Measurements from ENCODE around the gene NBPF1.
"Not testable (repeated sequence)": the region's sequence is repeated elsewhere in the genome, so short reads cannot be mapped to it uniquely, and the experiment has no call there.

The NBPF1 gene

GRCh38 chr1:16621681-16622315 lies 8.4 kb upstream of the NBPF1 start:
- DNase-seq = not testable (repeated sequence)

- no peak for DNase-seq
Observed at GRCh38 chr1:16621300-16621658, 7.9 kb upstream of the NBPF1 start.

DNA sequence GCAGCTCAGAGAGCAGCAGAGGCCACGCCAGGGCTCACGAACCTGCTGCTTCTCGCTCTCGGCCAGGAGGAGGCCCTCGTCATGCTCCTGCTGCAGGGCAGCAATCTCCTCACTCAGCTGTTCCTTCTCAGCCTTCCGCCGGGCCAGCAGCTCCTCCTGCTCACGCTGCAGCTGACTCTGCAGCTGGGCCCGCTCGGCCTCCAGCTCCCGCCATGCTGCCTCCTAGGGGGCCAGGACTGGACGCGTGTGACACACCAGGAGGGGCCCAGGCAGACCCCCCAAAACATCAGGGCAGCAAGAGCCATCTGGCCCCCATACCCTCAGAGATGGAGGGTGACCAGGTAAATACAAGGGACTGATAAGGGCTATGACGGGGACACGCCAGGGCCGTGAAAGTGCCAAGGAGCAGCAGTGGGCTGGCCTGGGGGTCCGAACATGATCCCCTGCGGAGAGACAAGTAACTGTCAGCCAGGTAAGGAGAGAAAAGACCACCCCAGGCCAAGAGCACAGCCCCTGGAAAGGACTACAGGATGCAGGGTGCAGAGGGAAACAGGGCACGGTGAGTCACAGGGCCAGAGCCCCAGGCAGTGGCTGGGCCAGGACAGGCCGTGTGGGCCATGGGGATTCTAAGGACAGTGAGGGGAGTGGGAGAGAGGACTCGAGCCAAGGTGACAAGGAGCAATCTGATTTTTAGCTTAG lies 6.6 kb upstream of the NBPF1 start:
- not testable (repeated sequence) for DNase-seq

DNA sequence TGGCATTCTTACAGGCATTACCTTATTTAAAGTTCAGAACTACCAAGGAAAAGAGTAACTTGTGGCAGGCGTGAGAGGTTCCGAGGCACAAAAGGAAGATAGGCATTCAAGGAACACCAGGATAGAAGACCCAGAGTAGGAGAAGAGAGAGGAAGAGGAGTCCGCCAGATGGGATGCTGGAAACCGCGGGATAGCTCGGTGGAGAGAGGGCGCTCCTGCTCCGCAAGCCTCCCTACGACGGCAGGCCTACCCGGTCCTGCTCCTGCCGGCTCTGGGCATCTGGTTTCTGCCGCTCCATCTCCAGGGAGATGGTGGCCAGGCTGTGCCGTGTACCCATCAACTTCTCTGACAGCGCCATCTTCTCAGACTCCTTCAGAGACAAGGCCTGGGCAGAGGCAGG lies 5.4 kb upstream of the NBPF1 start:
- DNase-seq = no peak

DNA sequence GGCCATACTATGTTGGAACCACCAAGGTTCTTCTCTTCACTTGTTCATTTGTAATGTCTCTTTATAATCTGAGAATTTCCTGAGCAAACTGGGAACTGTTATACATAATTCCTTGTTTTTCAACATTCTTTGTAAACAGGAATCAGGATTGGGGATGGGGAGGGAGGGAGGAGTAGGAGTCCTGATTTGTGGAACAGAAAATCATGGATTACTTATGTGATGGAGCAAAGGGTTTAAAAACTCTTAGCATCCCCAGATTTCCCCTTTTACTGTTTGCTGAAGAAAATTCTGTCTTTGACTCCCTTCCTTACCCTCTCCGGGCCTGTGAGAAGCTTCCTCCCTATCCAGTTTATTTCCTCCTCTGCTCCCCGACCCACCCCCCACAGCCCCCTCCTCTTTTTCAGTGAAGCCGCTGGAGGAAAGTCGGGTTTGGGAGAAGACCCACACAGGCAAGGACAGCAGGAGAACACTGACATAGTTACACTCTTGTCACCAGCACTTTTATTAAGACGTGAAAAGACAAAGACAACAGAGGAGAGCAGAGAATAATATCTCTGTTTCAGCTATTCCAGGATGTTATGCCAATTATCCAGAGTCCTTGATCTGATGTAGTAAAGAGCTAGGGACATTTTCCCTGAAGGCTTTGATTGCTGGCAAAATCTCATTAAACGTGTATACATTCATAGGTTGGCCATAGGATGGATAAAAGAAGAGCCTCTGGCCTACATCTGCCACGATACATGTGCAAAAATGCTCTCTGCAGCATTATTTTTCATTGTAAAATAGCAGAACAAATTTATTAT lies 4.6 kb upstream of the NBPF1 start:
- DNase-seq = no peak

DNA sequence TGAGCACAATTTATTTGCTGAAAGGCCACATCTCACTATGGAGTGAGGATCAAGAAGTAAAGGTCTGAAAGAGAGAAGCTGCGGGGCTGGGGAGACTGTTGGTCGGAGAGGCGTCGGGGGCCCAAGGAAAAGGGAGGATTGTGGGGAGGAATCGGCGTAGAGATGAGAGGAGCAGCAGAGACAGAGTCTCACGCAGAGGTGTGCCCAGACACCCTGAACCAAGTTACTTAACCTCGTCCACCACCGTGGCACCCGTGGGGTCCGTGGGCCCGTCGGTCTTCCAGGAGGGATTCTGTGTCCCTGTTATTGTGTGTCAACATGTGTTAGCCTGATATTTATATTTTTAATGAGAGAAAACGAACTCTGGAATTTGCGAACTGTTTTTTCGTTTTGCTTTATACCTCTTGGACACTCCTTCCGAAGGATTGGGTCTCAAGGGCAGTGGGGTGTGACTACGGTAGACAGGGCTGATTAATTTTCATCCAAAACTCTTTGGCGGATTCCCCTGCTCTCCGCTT lies 3.8 kb upstream of the NBPF1 start:
- no peak for DNase-seq

DNA sequence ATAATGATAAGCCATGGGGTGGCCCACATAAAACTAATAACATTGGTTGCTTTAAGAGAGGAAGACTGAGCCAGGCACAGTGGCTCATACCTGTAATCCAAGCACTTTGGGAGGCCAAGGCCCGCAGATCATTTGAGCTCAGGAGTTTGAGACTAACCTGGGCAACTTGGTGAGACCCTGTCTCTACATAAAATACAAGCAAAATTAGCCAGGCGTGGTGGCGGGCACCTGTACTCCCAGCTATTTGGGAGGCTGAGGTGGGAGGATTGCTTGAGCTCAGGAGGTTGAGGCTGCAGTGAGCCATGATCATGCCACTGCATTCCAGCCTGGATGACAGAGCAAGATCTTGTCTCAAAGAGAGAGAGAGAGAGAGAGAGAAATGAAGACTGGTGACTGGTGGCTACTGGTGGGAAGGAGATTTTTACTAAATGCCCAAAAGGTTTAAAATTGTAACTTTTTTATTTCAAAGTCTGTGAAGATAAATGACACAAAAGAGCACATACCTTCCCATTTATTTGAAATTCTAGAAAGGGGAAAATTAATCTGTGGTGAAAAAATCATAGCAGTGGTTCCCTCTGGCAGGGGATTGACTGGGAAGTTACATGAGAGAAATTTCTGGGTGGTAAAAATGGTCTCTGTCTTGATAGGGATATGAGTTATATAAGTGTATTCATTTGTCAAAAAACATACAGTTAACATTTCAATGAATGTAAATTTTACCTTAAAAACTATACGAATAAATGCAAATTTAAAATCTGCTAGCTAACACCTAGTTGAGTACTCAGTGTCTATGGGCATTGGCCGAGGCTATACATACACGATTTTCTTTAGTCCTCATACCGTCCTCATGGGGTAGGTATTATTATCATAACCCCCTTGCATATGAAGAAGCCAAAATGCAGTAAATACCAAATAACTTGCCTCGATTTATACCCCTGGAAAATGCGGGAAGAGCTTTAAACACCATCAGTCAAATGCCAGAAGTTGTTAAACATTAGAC lies 2.2 kb upstream of the NBPF1 start:
- no peak for DNase-seq

GRCh38 chr1:16614361-16615252 lies 1.2 kb upstream of the NBPF1 start:
- DNase-seq = no peak

GRCh38 chr1:16612332-16613172 lies 812 bp downstream of the NBPF1 start:
- no peak for DNase-seq

GRCh38 chr1:16611981-16612331 lies 1.4 kb downstream of the NBPF1 start:
- DNase-seq = not testable (repeated sequence)

- not testable (repeated sequence) for DNase-seq
Observed at GRCh38 chr1:16611164-16611563, 2.2 kb downstream of the NBPF1 start.

GRCh38 chr1:16610553-16610952 lies 2.8 kb downstream of the NBPF1 start:
- DNase-seq = not testable (repeated sequence)

- not testable (repeated sequence) for DNase-seq
Observed at GRCh38 chr1:16609761-16610160, 3.6 kb downstream of the NBPF1 start.

DNA sequence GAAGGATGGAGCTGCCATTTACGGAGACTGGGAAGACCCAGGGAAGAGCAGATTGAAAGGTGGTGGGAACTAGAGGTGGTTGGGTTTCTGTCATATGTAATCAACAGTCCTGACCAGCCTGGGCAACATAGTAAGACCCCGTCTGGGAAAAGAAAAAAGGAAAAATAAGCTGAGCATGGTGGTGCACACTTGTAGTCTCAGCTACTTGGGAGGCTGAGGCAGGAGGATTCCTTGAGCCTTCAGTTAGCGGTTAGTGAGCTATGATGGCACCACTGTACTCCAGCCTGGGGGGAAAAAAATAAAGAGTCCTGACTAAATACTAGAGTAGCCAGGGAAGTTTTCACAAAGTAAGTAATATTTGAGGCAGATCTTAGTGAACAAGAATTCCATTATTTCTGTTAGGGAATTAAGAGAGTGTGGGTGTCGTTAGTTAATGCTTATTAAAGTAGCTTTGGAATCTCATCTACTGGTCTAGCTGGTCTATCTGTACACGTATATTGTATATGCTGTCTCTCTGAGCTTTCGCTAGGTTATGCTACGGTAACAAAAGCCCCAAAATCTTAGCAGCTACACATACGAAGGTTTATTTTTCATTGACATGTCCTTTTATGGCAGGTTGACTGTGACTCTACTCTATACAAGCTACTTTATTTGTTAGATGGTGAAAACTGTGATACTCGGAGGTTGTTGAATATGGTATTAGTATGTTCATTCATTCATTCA lies 4.4 kb downstream of the NBPF1 start:
- DNase-seq = no peak

DNA sequence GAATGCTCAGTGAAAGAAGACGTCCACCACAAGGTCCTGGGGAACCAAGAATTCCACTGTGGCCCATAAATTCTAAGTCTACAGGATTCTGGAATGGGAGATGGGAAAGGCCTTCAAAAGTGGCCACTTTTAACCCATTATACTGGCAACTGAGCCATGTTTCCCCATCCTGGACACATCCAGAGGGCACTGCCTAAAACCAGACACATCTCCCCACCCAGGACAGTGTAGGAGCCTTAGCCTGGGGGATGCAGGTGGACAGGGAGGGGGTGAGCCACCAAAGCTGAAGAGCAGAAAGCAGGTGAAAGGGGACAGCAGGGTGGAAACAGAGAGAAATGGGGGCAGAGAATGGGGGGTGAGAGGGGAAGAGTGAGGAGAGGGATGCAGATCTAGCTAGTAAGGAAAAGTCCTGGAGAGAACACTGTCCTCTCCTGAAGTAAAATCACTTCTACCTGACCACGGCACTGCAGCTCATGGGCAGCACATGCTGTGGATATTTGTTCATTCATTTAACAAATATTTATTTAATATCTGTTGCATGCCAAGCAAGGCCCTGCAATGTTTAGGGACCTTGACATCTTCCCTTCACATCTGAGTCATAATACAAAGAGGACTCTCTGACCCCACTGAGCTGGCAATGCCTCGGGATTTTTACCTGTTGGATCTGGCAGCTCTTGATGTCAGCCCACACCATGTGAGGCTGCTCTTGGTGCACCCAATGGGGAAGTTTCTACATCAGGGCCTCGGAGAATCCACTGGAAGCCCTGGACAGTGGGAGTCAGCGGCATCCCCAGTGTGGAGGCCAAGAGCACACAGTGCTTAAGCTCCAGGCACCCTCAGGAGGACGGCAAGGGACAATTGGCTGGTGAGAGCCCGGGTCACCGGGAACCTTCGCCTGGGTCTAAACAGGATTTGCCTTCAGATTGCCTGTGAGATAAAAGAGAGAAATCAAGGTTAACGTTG lies 5.2 kb downstream of the NBPF1 start:
- not testable (repeated sequence) for DNase-seq

DNA sequence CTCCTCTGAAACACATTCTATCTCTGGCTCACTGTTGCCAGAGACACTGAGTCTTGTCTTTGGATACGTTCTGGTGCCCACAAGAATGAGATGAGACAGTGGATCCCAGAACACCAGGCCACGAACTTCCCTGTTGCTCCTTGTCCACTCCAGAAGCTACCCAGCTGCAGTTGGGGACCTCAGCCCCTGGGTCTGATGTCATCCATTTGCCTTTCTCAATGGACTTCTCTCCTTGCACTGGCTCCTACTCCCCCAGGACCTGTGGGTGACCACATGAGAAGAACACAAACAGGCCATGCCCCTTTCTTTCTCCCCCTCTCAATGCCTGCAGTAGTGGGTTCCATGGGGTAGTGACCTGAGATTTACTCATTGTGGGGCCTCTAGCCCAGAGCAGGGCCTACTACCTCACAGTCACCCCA lies 5.9 kb downstream of the NBPF1 start:
- no peak for DNase-seq

GRCh38 chr1:16606666-16607432 lies 6.5 kb downstream of the NBPF1 start:
- not testable (repeated sequence) for DNase-seq
